ENCODE measurements around the gene ID4.
A peak's percentile ranks its signal among the peaks of the same experiment; 100 is the strongest.

The ID4 gene

GRCh38 chr6:19836799-19837510 lies at the start of gene ID4:
Gene ID4, plus strand, starts transcription at chr6:19837370. Its CDS starts 385 bp downstream, at chr6:19837755.
- Histone ChIP-seq H3K4me1 (ENCODE audit: insufficient read depth, low read length) (peaks cover 24% of the 10 kb centered on the region), H3K9me3 (ENCODE audit: low read length) (no peaks in the 10 kb centered on the region), H3K4me3 (ENCODE audit: low read length) (peak within 1 kb of the TSS; percentile 99), H2AFZ (ENCODE audit: low read depth, low read length) (peak within 1 kb of the TSS; percentile 17), H3K27me3 (ENCODE audit: insufficient read depth, low read length) (no peaks in the 10 kb centered on the region), H3K36me3 (ENCODE audit: insufficient read depth, low read length) (peaks cover 19% of the 10 kb centered on the region)

DNA sequence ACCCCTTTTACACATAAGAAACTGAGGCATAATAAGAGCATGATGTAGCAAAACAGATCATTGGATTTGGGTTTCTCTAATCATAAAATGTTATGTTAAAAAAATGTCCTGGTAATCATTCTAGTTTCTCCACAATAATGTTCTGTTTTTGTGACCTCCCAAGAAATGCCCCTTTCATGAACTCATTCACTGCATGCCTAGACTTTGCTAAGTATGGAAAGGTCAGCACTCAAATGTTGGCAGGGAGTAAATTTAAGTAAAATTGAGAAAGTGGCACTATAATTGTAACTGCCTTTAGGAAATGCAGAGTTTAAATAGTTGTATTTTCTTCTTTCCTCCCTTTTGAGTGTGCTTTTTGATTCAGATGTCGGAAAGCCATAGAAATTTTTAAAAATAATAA lies 48.5 kb upstream of the ID4 start:
- no peak overlapping the region for H2AFZ ChIP-seq (ENCODE audit: low read depth, low read length)
- no peaks in the 10 kb centered on the region for H3K4me1 ChIP-seq (ENCODE audit: insufficient read depth, low read length)
- H3K36me3 ChIP-seq (ENCODE audit: insufficient read depth, low read length) = no peaks in the 10 kb centered on the region
- H3K4me3 ChIP-seq (ENCODE audit: low read length) = no peak overlapping the region
- H3K27me3 ChIP-seq (ENCODE audit: insufficient read depth, low read length) = no peaks in the 10 kb centered on the region
- no peaks in the 10 kb centered on the region for H3K9me3 ChIP-seq (ENCODE audit: low read length)

DNA sequence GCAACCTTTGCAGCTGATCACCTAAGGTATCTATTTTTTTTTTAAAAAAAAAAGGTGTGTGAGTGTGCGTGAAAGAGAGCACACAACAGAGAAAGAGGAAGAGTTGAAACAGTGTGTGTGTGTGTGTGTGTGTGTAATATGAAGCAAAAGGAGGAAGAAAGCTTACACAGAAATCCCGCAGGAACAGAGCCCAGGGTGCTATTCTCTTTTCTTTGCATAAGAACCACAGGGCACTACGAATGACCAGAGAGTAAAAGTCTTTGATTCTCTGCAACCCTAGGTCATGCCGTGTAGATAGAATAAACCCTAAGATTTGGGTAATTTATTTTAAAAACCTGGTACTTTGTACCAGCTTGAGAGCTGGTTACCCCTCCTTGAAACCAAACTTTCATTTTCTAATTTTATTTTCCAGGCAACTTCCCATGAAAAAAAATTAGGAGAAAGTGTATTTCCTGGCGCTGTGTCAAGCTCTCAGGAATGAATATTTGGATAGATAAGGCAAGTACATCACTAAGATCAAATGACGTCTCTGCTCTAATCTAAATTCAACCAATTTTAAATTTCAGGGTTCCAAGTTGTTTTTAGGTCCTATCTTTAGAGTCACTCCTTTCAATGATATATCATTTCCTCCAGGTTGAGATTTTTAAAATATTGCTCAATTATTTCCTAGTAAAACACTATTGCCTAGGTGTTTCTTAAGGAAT lies 47.9 kb upstream of the ID4 start:
- Histone ChIP-seq H2AFZ (ENCODE audit: low read depth, low read length) (no peak overlapping the region), H3K27me3 (ENCODE audit: insufficient read depth, low read length) (no peaks in the 10 kb centered on the region), H3K9me3 (ENCODE audit: low read length) (no peaks in the 10 kb centered on the region), H3K36me3 (ENCODE audit: insufficient read depth, low read length) (no peaks in the 10 kb centered on the region), H3K4me3 (ENCODE audit: low read length) (no peak overlapping the region), H3K4me1 (ENCODE audit: insufficient read depth, low read length) (no peaks in the 10 kb centered on the region)

GRCh38 chr6:19791267-19791666 lies 45.9 kb upstream of the ID4 start:
- no peak overlapping the region for H3K4me3 ChIP-seq (ENCODE audit: low read length)
- H3K4me1 ChIP-seq (ENCODE audit: insufficient read depth, low read length) = no peaks in the 10 kb centered on the region
- H2AFZ ChIP-seq (ENCODE audit: low read depth, low read length) = no peak overlapping the region
- no peaks in the 10 kb centered on the region for H3K27me3 ChIP-seq (ENCODE audit: insufficient read depth, low read length)
- H3K9me3 ChIP-seq (ENCODE audit: low read length) = peaks cover 1% of the 10 kb centered on the region
- H3K36me3 ChIP-seq (ENCODE audit: insufficient read depth, low read length) = no peaks in the 10 kb centered on the region

DNA sequence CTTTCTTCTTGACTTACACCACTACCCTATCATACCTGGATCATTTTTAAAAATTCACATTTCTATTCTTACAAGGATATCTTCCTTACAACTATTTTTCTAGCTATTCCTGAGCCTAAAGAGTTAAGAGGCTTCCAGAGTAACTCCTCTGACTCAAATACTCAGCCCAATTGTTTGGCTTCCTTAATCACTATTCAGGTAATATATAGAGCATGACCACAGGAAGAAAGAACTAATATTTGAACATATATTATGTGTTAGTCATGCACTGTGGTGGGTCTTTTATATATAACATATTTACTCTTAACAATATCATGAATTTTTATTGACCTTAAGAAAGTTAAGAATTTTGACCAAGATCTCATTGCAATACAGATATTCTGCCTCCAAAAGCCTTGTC lies 42.0 kb upstream of the ID4 start:
- Histone ChIP-seq H3K4me3 (ENCODE audit: low read length) (no peak overlapping the region), H3K4me1 (ENCODE audit: insufficient read depth, low read length) (no peaks in the 10 kb centered on the region), H2AFZ (ENCODE audit: low read depth, low read length) (no peak overlapping the region), H3K27me3 (ENCODE audit: insufficient read depth, low read length) (no peaks in the 10 kb centered on the region), H3K36me3 (ENCODE audit: insufficient read depth, low read length) (no peaks in the 10 kb centered on the region), H3K9me3 (ENCODE audit: low read length) (peaks cover 5% of the 10 kb centered on the region)

DNA sequence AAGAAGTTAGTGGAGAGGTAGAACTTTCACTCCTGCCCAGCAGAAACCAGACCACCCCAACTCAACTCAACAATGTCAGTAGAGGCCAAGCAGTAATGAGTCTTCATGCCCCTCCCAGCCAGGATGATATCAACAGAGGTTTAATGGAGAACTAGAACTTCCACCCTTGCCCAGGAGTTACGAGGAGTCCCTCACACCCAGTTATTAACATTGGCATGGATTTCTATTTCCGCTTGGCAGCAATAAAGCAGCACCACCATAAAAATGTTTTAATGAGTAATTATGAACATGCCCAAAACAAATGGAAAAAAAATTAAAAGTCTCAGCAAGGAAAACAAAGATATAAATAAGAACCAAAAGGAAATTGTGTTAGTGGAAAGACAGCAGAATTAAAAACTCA lies 40.7 kb upstream of the ID4 start:
- Histone ChIP-seq H2AFZ (ENCODE audit: low read depth, low read length) (no peak overlapping the region), H3K4me3 (ENCODE audit: low read length) (no peak overlapping the region), H3K36me3 (ENCODE audit: insufficient read depth, low read length) (no peaks in the 10 kb centered on the region), H3K4me1 (ENCODE audit: insufficient read depth, low read length) (no peaks in the 10 kb centered on the region), H3K27me3 (ENCODE audit: insufficient read depth, low read length) (no peaks in the 10 kb centered on the region), H3K9me3 (ENCODE audit: low read length) (peaks cover 5% of the 10 kb centered on the region)

- Histone ChIP-seq H3K9me3 (ENCODE audit: low read length) (peaks cover 5% of the 10 kb centered on the region), H3K36me3 (ENCODE audit: insufficient read depth, low read length) (no peaks in the 10 kb centered on the region), H3K4me1 (ENCODE audit: insufficient read depth, low read length) (peaks cover 5% of the 10 kb centered on the region), H2AFZ (ENCODE audit: low read depth, low read length) (no peak overlapping the region), H3K27me3 (ENCODE audit: insufficient read depth, low read length) (no peaks in the 10 kb centered on the region), H3K4me3 (ENCODE audit: low read length) (no peak overlapping the region)
Observed at GRCh38 chr6:19798362-19798761, 38.8 kb upstream of the ID4 start.

DNA sequence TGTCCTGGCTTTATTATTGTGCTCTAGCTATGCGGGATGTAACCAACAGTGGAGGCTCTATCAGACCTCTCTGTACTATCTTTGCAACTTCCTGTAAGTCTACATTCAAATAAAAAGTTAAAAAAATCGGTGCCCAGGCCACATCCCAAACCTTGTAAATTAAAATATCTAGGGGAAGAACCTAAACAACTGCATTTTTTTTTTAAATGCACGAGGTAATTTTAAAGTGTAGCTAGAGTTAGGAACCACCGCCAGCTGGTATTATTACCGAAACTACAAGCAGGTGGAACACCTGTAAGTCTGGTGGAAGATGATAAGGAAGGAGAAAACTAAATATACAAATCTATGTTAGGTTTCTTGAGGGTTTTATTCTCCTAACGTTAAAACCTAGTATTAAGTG lies 34.5 kb upstream of the ID4 start:
- H3K4me1 ChIP-seq (ENCODE audit: insufficient read depth, low read length) = peaks cover 19% of the 10 kb centered on the region
- no peaks in the 10 kb centered on the region for H3K27me3 ChIP-seq (ENCODE audit: insufficient read depth, low read length)
- no peak overlapping the region for H3K4me3 ChIP-seq (ENCODE audit: low read length)
- H3K36me3 ChIP-seq (ENCODE audit: insufficient read depth, low read length) = no peaks in the 10 kb centered on the region
- H3K9me3 ChIP-seq (ENCODE audit: low read length) = no peaks in the 10 kb centered on the region
- no peak overlapping the region for H2AFZ ChIP-seq (ENCODE audit: low read depth, low read length)

GRCh38 chr6:19803331-19804204 lies 33.6 kb upstream of the ID4 start:
- H3K27me3 ChIP-seq (ENCODE audit: insufficient read depth, low read length) = no peaks in the 10 kb centered on the region
- H2AFZ ChIP-seq (ENCODE audit: low read depth, low read length) = peak overlapping the region; percentile 64
- H3K4me1 ChIP-seq (ENCODE audit: insufficient read depth, low read length) = peaks cover 19% of the 10 kb centered on the region
- no peaks in the 10 kb centered on the region for H3K9me3 ChIP-seq (ENCODE audit: low read length)
- peak overlapping the region; percentile 66 for H3K4me3 ChIP-seq (ENCODE audit: low read length)
- no peaks in the 10 kb centered on the region for H3K36me3 ChIP-seq (ENCODE audit: insufficient read depth, low read length)

DNA sequence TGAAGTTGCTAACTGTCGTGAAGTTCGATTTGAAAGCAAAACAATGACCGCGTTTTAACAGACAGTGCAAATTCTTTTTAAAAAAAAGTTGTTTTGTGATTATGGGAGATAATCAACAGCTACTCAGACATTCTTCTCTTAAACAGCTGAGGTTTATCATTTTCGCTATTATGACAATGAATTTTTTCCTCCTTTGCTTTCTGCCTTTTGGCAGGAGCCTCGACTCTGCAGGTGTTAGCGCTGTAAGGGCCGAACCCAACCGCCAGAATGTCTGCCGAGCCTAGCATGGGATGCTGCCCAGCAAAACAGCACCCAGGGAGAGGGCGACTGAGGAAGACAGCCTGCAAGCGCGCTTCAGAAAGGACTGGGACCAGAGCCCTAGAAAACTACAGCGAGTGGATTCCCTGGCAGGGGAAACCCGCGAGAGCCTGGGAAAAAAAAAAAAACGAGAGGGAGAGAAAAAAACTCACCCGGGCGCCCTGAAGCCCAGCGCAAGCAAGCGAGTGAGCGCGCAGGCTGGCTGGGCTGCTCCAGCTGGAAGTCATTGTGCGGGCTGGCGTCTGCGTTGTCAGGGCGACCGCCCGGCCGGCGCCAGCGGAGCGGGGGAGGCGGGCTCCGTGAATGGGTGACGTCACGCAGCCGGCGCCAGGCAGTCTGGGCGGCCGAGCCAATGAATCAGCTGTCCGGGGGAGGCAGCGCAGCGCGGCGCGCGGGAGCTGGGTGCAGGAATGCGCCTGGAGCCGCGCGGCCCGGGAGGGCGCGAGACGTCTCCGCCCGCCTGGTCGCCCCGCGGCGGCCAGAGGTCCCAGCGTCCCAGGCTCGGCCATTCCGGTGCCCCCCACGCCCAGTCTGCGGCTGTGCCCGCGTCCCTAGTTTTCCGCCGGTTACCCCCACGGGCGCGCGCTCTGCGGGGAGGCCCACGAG lies 32.7 kb upstream of the ID4 start:
- Histone ChIP-seq H3K9me3 (ENCODE audit: low read length) (no peaks in the 10 kb centered on the region), H3K27me3 (ENCODE audit: insufficient read depth, low read length) (no peaks in the 10 kb centered on the region), H2AFZ (ENCODE audit: low read depth, low read length) (peak overlapping the region; percentile 95), H3K4me3 (ENCODE audit: low read length) (peak overlapping the region; percentile 66), H3K36me3 (ENCODE audit: insufficient read depth, low read length) (no peaks in the 10 kb centered on the region), H3K4me1 (ENCODE audit: insufficient read depth, low read length) (peaks cover 19% of the 10 kb centered on the region)

DNA sequence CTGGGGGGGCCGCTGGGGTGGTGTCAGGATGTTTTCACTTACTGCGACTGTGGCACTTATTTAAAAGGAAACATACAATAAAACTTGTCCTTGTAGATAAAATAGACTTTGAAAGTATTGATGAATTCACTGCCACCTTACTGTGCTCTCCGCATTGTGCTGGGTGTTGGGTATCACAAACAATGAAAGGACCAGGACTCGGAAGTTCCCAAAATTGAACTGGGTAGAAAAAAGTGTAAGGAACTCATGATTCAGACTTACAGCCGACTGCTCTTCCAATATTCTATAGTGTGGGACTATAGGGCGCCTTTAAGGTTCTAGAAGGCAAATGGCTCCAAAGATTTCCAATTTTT lies 32.1 kb upstream of the ID4 start:
- no peaks in the 10 kb centered on the region for H3K36me3 ChIP-seq (ENCODE audit: insufficient read depth, low read length)

GRCh38 chr6:19806971-19807396 lies 30.2 kb upstream of the ID4 start:
- peaks cover 21% of the 10 kb centered on the region for H3K4me1 ChIP-seq (ENCODE audit: insufficient read depth, low read length)
- no peaks in the 10 kb centered on the region for H3K9me3 ChIP-seq (ENCODE audit: low read length)

More for the DNA sequence above, 32.1 kb upstream of the ID4 start:
- Histone ChIP-seq H3K4me1 (ENCODE audit: insufficient read depth, low read length) (peaks cover 19% of the 10 kb centered on the region), H3K27me3 (ENCODE audit: insufficient read depth, low read length) (no peaks in the 10 kb centered on the region), H3K4me3 (ENCODE audit: low read length) (peak overlapping the region; percentile 66), H3K9me3 (ENCODE audit: low read length) (no peaks in the 10 kb centered on the region), H2AFZ (ENCODE audit: low read depth, low read length) (peak overlapping the region; percentile 95)

More at GRCh38 chr6:19806971-19807396, 30.2 kb upstream of the ID4 start:
- Histone ChIP-seq H3K27me3 (ENCODE audit: insufficient read depth, low read length) (no peaks in the 10 kb centered on the region), H2AFZ (ENCODE audit: low read depth, low read length) (no peak overlapping the region), H3K36me3 (ENCODE audit: insufficient read depth, low read length) (no peaks in the 10 kb centered on the region), H3K4me3 (ENCODE audit: low read length) (no peak overlapping the region)

Data from neuron (in vitro differentiated cells).